ENCODE results near the gene C17orf67. TPM values are rescaled to one million over a fixed set of nuclear protein-coding genes. Genes with fewer than 3 reads are reported as not detected.

Gene C17orf67
- total and polyA plus RNA-seq, 2 of the 8 experiments (the other 6 are each of a cell fraction or from before 2014, with no cell fraction given) = 0.67 to 2.2 TPM

DNA sequence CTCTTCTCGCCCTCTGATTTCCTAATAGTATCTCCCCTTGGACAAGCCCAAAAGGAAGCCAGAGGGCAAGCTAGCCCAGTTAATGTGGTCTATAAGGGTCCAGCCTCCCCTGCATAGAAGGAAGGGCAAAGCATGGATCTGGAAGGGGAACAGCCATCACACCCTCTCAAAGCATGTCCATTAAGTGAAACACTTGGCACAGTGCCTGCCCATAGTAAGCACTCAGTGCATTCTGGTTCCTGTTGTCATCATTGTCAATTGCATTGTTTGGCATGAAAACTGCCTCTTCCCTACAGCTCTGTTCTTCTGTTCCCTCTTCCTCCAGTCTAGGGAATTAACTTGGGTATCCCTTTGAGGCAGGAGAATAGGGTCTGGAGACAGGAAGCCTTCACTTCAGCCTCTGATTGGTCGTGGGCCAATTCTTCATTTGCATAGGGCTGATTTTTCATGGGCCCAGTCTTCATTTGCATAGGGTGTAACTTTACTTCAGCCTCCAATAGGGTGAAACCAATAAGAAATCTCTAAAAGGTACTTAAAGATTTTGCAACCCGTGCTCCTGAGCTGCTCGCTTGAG is 81.4 kb downstream of the C17orf67 start:
- H3K27me3 ChIP-seq (replicated peaks in 1 of 4; ENCODE audit: control insufficient read depth in 3 of 4, extremely low read depth in 1 of 4, insufficient read depth in 3 of 4, low read length in 3 of 4) = no peaks in the 10 kb centered on the region
- ChIA-PET CTCF (ENCODE audit: partially characterized antibody) (interaction anchor here (1.0 to 2.8 kb wide), 8 partner anchors 8 to 37 kb away, joined by 3 to 17 read pairs (median 5); no protein-coding TSS in a partner anchor), POLR2A (ENCODE audit: partially characterized antibody) (no interaction called here)
- no peaks in the 10 kb centered on the region for H3K36me3 ChIP-seq (ENCODE audit: control insufficient read depth in 2 of 4, insufficient read depth in 4 of 4, low read length in 3 of 4)
- no peak overlapping the region for H2BK12ac ChIP-seq (ENCODE audit: low read depth, low read length)
- no peak overlapping the region for H3K27ac ChIP-seq (ENCODE audit: low read depth, low read length)
- H3K23me2 ChIP-seq (ENCODE audit: low read depth, low read length) = no peaks in the 10 kb centered on the region; the same call in 1 of the 2 replicates
- no peak overlapping the region for H2BK15ac ChIP-seq (ENCODE audit: low read length)
- no peak overlapping the region for H4K91ac ChIP-seq (replicated peaks; ENCODE audit: insufficient read length, low read length)
- H2AK5ac ChIP-seq (ENCODE audit: low read depth, low read length) = no peak overlapping the region
- H2AFZ ChIP-seq (ENCODE audit: low read length) = no peak overlapping the region
- H3K4me3 ChIP-seq (ENCODE audit: extremely low read depth in 1 of 4, insufficient read depth in 2 of 4, low read depth in 3 of 4, low read length in 4 of 4) = no peak overlapping the region
- DNase-seq (ENCODE audit: low read depth in 1 of 2, low spot score in 2 of 2) (no peak), FAIRE-seq (no peak)
- no peak overlapping the region for H3K14ac ChIP-seq (ENCODE audit: insufficient read length)
- no peak overlapping the region for H4K8ac ChIP-seq (ENCODE audit: extremely low read depth, insufficient read depth, low read length)
- H3K56ac ChIP-seq (replicated peaks; ENCODE audit: insufficient read length, low read depth, low read length) = no peak overlapping the region
- no peak overlapping the region for H4K5ac ChIP-seq (ENCODE audit: insufficient read length, low read depth, low read length)
- no peak overlapping the region for H3K18ac ChIP-seq (ENCODE audit: extremely low read depth, low read length)
- WGBS, 2 experiments (ENCODE audit: extremely low coverage in 1 of 2, insufficient coverage in 1 of 2, insufficient read length in 1 of 2, insufficient replicate concordance in 2 of 2, low coverage in 1 of 2, low lambda C conversion rate in 2 of 2, missing lambda C conversion rate in 1 of 2) = 91% methylated on average over 4 of the region's 4 CpGs; no CpG with 5 or more reads in 1 of the 2 experiments
- no peaks in the 10 kb centered on the region for H3K79me1 ChIP-seq (ENCODE audit: low read depth, low read length)
- H3K4me1 ChIP-seq (replicated peaks in 1 of 4; ENCODE audit: control insufficient read depth in 3 of 4, insufficient read depth in 4 of 4, low read length in 3 of 4) = peaks cover 0 to 3% (median 0%) of the 10 kb centered on the region in 4 experiments; a peak in 4 of 7 replicates
- no peak overlapping the region for H3K4me2 ChIP-seq (ENCODE audit: insufficient read depth in 1 of 2, low read depth in 2 of 2, low read length in 2 of 2)
- H2BK120ac ChIP-seq (replicated peaks; ENCODE audit: low read depth, low read length) = no peak overlapping the region
- H3K9me3 ChIP-seq (ENCODE audit: insufficient read depth in 2 of 2, low read depth in 1 of 2, low read length in 1 of 2) = no peaks in the 10 kb centered on the region
- H3K23ac ChIP-seq (ENCODE audit: insufficient read length) = no peak overlapping the region
- TF ChIP-seq SIN3A (conservative IDR thresholded peaks at IDR 0.05 in 1 of 2, IDR thresholded peaks at IDR 0.05 in 1 of 2; ENCODE audit: low read depth in 1 of 2, low read length in 2 of 2) (no peak), RXRA (IDR thresholded peaks at IDR 0.05; ENCODE audit: insufficient read depth, low read depth, low read length) (no peak), GABPA (IDR thresholded peaks at IDR 0.05; ENCODE audit: borderline replicate concordance, insufficient read depth, low read length) (no peak), TCF12 (IDR thresholded peaks at IDR 0.05; ENCODE audit: low read depth, low read length) (no peak), YY1 (IDR thresholded peaks at IDR 0.05; ENCODE audit: low read depth, low read length) (no peak), KDM1A (IDR thresholded peaks at IDR 0.05; ENCODE audit: borderline replicate concordance, low read length) (no peak), POLR2A (IDR thresholded peaks at IDR 0.05; ENCODE audit: control extremely low read depth in 1 of 2, low read depth in 2 of 2, low read length in 2 of 2) (no peak), EZH2 (IDR thresholded peaks at IDR 0.05; ENCODE audit: low read depth, low read length, severe bottlenecking) (no peak), PHF8 (conservative IDR thresholded peaks at IDR 0.05; ENCODE audit: low read depth, low read length) (no peak)
- H4K20me1 ChIP-seq (replicated peaks in 1 of 2; ENCODE audit: control insufficient read depth in 1 of 2, insufficient read depth in 2 of 2, low read length in 2 of 2) = no peaks in the 10 kb centered on the region
- H3K4ac ChIP-seq (replicated peaks; ENCODE audit: insufficient read length, low read depth, low read length) = no peak overlapping the region
- H2BK20ac ChIP-seq (ENCODE audit: low read length) = no peak overlapping the region
- H2BK5ac ChIP-seq (ENCODE audit: low read depth, low read length) = no peak overlapping the region
- H3K79me2 ChIP-seq (ENCODE audit: control insufficient read depth in 1 of 2, insufficient read depth in 2 of 2, low read length in 2 of 2) = no peaks in the 10 kb centered on the region
- H3K9ac ChIP-seq (replicated peaks in 1 of 4; ENCODE audit: extremely low read depth in 1 of 4, low read depth in 3 of 4, low read length in 3 of 4) = no peak overlapping the region

Measured in H1 (cell line).